IMR-90 (cell line): Measurements from ENCODE around the gene TNFRSF18. TPM values are rescaled to one million over a fixed set of nuclear protein-coding genes. Genes with fewer than 3 reads are reported as not detected.

Source experiments
- ATAC-seq: fragments of 200-7000 bp; cut with Tn5 transposase; 2 replicates; pipeline ENCODE4 v1.9.1; 2020; ENCODE audit warnings: low read depth, mild to moderate bottlenecking, moderate library complexity
- BruUV-seq: library from RNA; stranded (reverse); fragments of 400-500 nt; replicated peaks from 2 replicates; lab custom pipeline; 2021; lab: Mats Ljungman, UMichigan
- CTCF ChIA-PET: fragments of 300-600 bp; formaldehyde crosslinking; extraction: SDS; loops from one replicate; lab custom pipeline; 2021; ENCODE audit warnings: antibody characterized with exemption; lab: Yijun Ruan, JAX
- POLR2A ChIA-PET: fragments of 300-600 bp; sonication (Branson Sonifier 250); formaldehyde crosslinking; loops from one replicate; lab custom pipeline; 2022; ENCODE audit warnings: antibody characterized with exemption; ENCODE audit not compliant: unreplicated experiment; lab: Charles Lee
- DNase-seq: peaks from one replicate; pipeline ENCODE4 v3.0.0; 2013
- H2AFZ ChIP-seq: replicated peaks from 2 replicates; pipeline ENCODE3; 2013; ENCODE audit warnings: low read length, mild to moderate bottlenecking; ENCODE audit not compliant: poor library complexity
- H2AK5ac ChIP-seq: 2 replicates; pipeline ENCODE4 v1.6.1; 2013; ENCODE audit warnings: low read depth, low read length, inconsistent platforms
- H2AK9ac ChIP-seq: replicated peaks from 2 replicates; pipeline ENCODE3; 2013; ENCODE audit warnings: mild to moderate bottlenecking, low read depth, low read length, moderate library complexity; ENCODE audit not compliant: poor library complexity
- H2BK120ac ChIP-seq: 2 replicates; pipeline ENCODE4 v1.6.1; 2013; ENCODE audit warnings: low read depth, low read length, inconsistent platforms
- H2BK15ac ChIP-seq: 3 replicates; pipeline ENCODE4 v1.6.1; 2013; ENCODE audit warnings: low read depth, low read length, inconsistent platforms
- H2BK20ac ChIP-seq: 2 replicates; pipeline ENCODE4 v1.6.1; 2013; ENCODE audit warnings: low read depth, mild to moderate bottlenecking, inconsistent platforms, low read length, moderate library complexity
- H2BK5ac ChIP-seq: 2 replicates; pipeline ENCODE4 v1.6.1; 2013; ENCODE audit warnings: mild to moderate bottlenecking, low read depth, low read length, inconsistent platforms; ENCODE audit not compliant: poor library complexity, severe bottlenecking
- H3K14ac ChIP-seq: replicated peaks from 2 replicates; pipeline ENCODE4 v1.6.1; 2013; ENCODE audit warnings: low read depth, low read length, inconsistent platforms
- H3K18ac ChIP-seq: 2 replicates; pipeline ENCODE4 v1.6.1; 2013; ENCODE audit warnings: low read depth, low read length, control low read depth
- H3K23ac ChIP-seq: 2 replicates; pipeline ENCODE4 v1.6.1; 2013; ENCODE audit warnings: low read depth, low read length, inconsistent platforms
- H3K27ac ChIP-seq: 2 replicates; pipeline ENCODE4 v1.5.1; 2013; ENCODE audit warnings: mild to moderate bottlenecking, control low read depth, low read length; ENCODE audit not compliant: insufficient read depth
- H3K27me3 ChIP-seq: 2 replicates; pipeline ENCODE4 v1.6.1; 2013; ENCODE audit warnings: low read length; ENCODE audit not compliant: control insufficient read depth, insufficient read depth
- H3K36me3 ChIP-seq: 2 replicates; pipeline ENCODE4 v1.6.1; 2013; ENCODE audit warnings: low read length, mixed read lengths; ENCODE audit not compliant: control insufficient read depth, insufficient read depth
- H3K4ac ChIP-seq: 2 replicates; pipeline ENCODE4 v1.6.1; 2013; ENCODE audit warnings: low read depth, low read length, inconsistent platforms
- H3K4me1 ChIP-seq: 2 replicates; pipeline ENCODE4 v1.6.1; 2013; ENCODE audit warnings: low read length, mixed read lengths; ENCODE audit not compliant: control insufficient read depth, insufficient read depth
- H3K4me2 ChIP-seq: 2 replicates; pipeline ENCODE4 v1.6.1; 2013; ENCODE audit warnings: low read depth, mild to moderate bottlenecking, control low read depth, low read length, moderate library complexity
- H3K4me3 ChIP-seq: 2 replicates; pipeline ENCODE4 v1.5.1; 2013; ENCODE audit warnings: low read depth, mild to moderate bottlenecking, control low read depth, low read length, moderate library complexity; ENCODE audit not compliant: insufficient read depth
- H3K56ac ChIP-seq: 2 replicates; pipeline ENCODE4 v1.6.1; 2013; ENCODE audit warnings: low read length, inconsistent platforms; ENCODE audit not compliant: insufficient read depth; ENCODE audit errors: extremely low read depth
- H3K79me1 ChIP-seq, 2 experiments: 2 replicates each; pipeline ENCODE4 v1.6.1; 2013; ENCODE audit warnings: low read length in 2 of 2, inconsistent platforms in 1 of 2, low read depth in 1 of 2
- H3K9ac ChIP-seq: 2 replicates; pipeline ENCODE4 v1.6.1; 2013; ENCODE audit warnings: low read depth, low read length, control low read depth
- H3K9me1 ChIP-seq: 2 replicates; pipeline ENCODE4 v1.6.1; 2013; ENCODE audit warnings: low read length, inconsistent platforms; ENCODE audit not compliant: insufficient read depth
- H3K9me3 ChIP-seq: 2 replicates; pipeline ENCODE4 v1.6.1; 2013; ENCODE audit warnings: low read length; ENCODE audit not compliant: control insufficient read depth, insufficient read depth
- H4K20me1 ChIP-seq: 2 replicates; pipeline ENCODE4 v1.6.1; 2013; ENCODE audit warnings: low read length, inconsistent platforms; ENCODE audit not compliant: insufficient read depth
- H4K5ac ChIP-seq: 2 replicates; pipeline ENCODE4 v1.6.1; 2013; ENCODE audit warnings: mild to moderate bottlenecking, low read depth, low read length, control low read depth
- H4K8ac ChIP-seq, 2 experiments: 2 replicates each; pipeline ENCODE4 v1.6.1; 2013; ENCODE audit warnings: low read depth in 2 of 2, low read length in 2 of 2, control low read depth in 1 of 2, inconsistent platforms in 1 of 2
- H4K91ac ChIP-seq: 2 replicates; pipeline ENCODE4 v1.6.1; 2013; ENCODE audit warnings: low read depth, low read length, inconsistent platforms; ENCODE audit not compliant: insufficient read depth
- BHLHE40 ChIP-seq: fragments of 150-350 bp; IDR thresholded peaks from 2 replicates; pipeline ENCODE4 v1.6.1; 2016; ENCODE audit warnings: mild to moderate bottlenecking, low read depth, low read length
- CEBPB ChIP-seq: IDR thresholded peaks from 2 replicates; pipeline ENCODE4 v1.6.1; 2012; ENCODE audit warnings: low read depth, low read length, improper control_type of control experiment
- CHD1 ChIP-seq: IDR thresholded peaks from 2 replicates; pipeline ENCODE4 v1.6.1; 2012; ENCODE audit warnings: low read depth, low read length, improper control_type of control experiment
- FOS ChIP-seq: fragments of 150-350 bp; IDR thresholded peaks from 2 replicates; pipeline ENCODE4 v1.6.1; 2016; ENCODE audit warnings: low read depth, low read length
- MAZ ChIP-seq: IDR thresholded peaks from 2 replicates; pipeline ENCODE4 v1.6.1; 2012; ENCODE audit warnings: low read depth, mild to moderate bottlenecking, low read length, improper control_type of control experiment, moderate library complexity, borderline replicate concordance
- MXI1 ChIP-seq: IDR thresholded peaks from 2 replicates; pipeline ENCODE4 v1.6.1; 2012; ENCODE audit warnings: low read depth, mild to moderate bottlenecking, low read length, moderate library complexity, borderline replicate concordance
- NFE2L2 ChIP-seq: fragments of 150-350 bp; IDR thresholded peaks from 2 replicates; pipeline ENCODE4 v1.6.1; 2016; ENCODE audit warnings: low read depth, mild to moderate bottlenecking, low read length
- POLR2A ChIP-seq: IDR thresholded peaks from 2 replicates; pipeline ENCODE4 v1.6.1; 2012; ENCODE audit warnings: mild to moderate bottlenecking, low read depth, low read length
- RAD21 ChIP-seq: IDR thresholded peaks from 2 replicates; pipeline ENCODE4 v1.6.1; 2012; ENCODE audit warnings: low read length, improper control_type of control experiment
- RCOR1 ChIP-seq: IDR thresholded peaks from 2 replicates; pipeline ENCODE4 v1.6.1; 2012; ENCODE audit warnings: mild to moderate bottlenecking, low read length, improper control_type of control experiment; ENCODE audit not compliant: insufficient replicate concordance
- RFX5 ChIP-seq: IDR thresholded peaks from 2 replicates; pipeline ENCODE4 v1.8.0; 2012; ENCODE audit warnings: low read depth, mild to moderate bottlenecking, low read length, moderate library complexity
- SMC3 ChIP-seq: fragments of 150-350 bp; IDR thresholded peaks from 2 replicates; pipeline ENCODE4 v1.6.1; 2016; ENCODE audit warnings: low read depth, mild to moderate bottlenecking, antibody characterized with exemption, low read length, moderate library complexity
- WGBS, 2 experiments: methylation state at CpG; one replicate each; pipeline versions ENCODE4 v1.1.5 to v1.1.7; 2013; ENCODE audit warnings: missing lambda C conversion rate in 2 of 2; ENCODE audit not compliant: insufficient read length in 1 of 2; ENCODE audit errors: extremely low coverage in 2 of 2; 5-methylcytosine and 5-hydroxymethylcytosine counted together
- dilution Hi-C: fragments of 300-500 bp; cut with HindIII; formaldehyde crosslinking; loops from one replicate; pipeline ENCODE4 v1.14.3; 2018; ENCODE audit warnings: low sequenced_read_pairs; ENCODE audit not compliant: unreplicated experiment
- in situ Hi-C: fragments of 300-500 bp; cut with MboI; formaldehyde crosslinking; loops from 3 replicates; pipeline ENCODE4 v1.14.3; 2019; ENCODE audit warnings: low sequenced_read_pairs, inconsistent platforms, mixed read lengths
- intact Hi-C: fragments of 100-400 bp; cut with micrococcal nuclease; formaldehyde crosslinking; loops from 2 replicates; pipeline ENCODE4 v1.10.0; 2022
- polyA plus RNA-seq, 3 experiments: library from polyadenylated mRNA; depleted of rRNA; stranded (reverse); fragments of >200 nt; gene quantifications; 2 replicates each; pipeline ENCODE4 v1.2.3, GENCODE V29; 2012; ENCODE audit warnings: low replicate concordance in 1 of 3
- total RNA-seq: library from RNA; depleted of rRNA; stranded (reverse); fragments of >200 nt; gene quantifications from 2 replicates; pipeline ENCODE4 v1.2.3, GENCODE V29; 2012
- TF ChIP-seq, protein P1 (sequence below): conservative IDR thresholded peaks from 2 replicates; pipeline ENCODE4 v1.5.1; 2012; ENCODE audit warnings: mild to moderate bottlenecking, low read depth, low read length, improper control_type of control experiment
- TF ChIP-seq, protein P2 (sequence below): fragments of 150-350 bp; IDR thresholded peaks from 2 replicates; pipeline ENCODE4 v1.6.1; 2017; ENCODE audit warnings: mild to moderate bottlenecking, antibody characterized with exemption, low read length, low read depth
- TF ChIP-seq, protein P3 (sequence below): fragments of 150-350 bp; IDR thresholded peaks from 2 replicates; pipeline ENCODE4 v1.6.1; 2016; ENCODE audit warnings: low read depth, mild to moderate bottlenecking, low read length, moderate library complexity, borderline replicate concordance

The TNFRSF18 gene
- total and polyA plus RNA-seq, 2 of the 4 experiments (the other 2 are of a cell fraction) = 0.18 to 1.0 TPM

DNA sequence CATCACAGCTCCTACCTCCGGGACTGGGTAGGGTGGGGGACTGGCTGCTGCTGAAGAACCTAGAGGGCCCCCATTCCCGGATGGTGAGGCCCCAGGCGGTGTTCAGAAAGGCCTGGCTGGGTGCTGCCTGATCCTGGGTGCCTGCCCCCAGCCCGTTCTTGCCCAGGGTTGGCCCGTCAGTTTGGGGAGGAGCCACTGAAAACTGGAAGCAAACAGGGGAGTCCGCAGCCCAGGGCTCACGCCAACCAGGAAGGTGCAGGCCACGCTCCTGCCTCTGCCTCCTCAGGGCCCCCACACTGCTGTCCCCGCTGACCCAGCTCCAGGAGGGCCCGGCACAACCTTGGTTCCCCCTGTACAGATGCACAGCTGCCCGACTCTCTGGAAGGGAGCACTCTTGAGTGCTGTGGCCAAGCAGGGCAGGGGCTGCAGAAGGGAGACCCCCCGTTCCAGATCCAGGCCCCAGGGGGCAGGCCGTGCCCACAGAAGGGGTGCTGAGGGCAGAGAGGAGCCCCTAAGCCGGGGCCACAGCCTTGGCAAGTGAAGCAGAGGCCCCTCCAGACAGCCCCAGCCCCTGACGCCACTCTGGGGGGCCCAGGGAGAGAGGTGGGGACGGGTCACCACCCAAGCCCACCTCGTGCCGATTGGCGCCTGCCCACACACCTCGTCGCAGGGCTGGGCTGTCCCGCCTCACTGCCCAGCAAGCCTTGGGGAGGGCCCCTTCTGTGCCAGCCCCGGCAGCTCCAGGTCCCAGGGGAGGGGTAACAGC is 34.6 kb upstream of the TNFRSF18 start:
- H3K36me3 ChIP-seq = peaks cover 2% of the 10 kb centered on the region; the same call in 1 of the 2 replicates
- TF ChIP-seq, protein P1, sequence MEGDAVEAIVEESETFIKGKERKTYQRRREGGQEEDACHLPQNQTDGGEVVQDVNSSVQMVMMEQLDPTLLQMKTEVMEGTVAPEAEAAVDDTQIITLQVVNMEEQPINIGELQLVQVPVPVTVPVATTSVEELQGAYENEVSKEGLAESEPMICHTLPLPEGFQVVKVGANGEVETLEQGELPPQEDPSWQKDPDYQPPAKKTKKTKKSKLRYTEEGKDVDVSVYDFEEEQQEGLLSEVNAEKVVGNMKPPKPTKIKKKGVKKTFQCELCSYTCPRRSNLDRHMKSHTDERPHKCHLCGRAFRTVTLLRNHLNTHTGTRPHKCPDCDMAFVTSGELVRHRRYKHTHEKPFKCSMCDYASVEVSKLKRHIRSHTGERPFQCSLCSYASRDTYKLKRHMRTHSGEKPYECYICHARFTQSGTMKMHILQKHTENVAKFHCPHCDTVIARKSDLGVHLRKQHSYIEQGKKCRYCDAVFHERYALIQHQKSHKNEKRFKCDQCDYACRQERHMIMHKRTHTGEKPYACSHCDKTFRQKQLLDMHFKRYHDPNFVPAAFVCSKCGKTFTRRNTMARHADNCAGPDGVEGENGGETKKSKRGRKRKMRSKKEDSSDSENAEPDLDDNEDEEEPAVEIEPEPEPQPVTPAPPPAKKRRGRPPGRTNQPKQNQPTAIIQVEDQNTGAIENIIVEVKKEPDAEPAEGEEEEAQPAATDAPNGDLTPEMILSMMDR = no peak
- TF ChIP-seq CEBPB (no peak), POLR2A (no peak), NFE2L2 (no peak), RFX5 (no peak), RCOR1 (no peak), FOS (no peak), MAZ (no peak), RAD21 (no peak), CHD1 (no peak), BHLHE40 (no peak), SMC3 (no peak), MXI1 (no peak)
- TF ChIP-seq, protein P2, sequence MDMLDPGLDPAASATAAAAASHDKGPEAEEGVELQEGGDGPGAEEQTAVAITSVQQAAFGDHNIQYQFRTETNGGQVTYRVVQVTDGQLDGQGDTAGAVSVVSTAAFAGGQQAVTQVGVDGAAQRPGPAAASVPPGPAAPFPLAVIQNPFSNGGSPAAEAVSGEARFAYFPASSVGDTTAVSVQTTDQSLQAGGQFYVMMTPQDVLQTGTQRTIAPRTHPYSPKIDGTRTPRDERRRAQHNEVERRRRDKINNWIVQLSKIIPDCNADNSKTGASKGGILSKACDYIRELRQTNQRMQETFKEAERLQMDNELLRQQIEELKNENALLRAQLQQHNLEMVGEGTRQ = no peak
- TF ChIP-seq, protein P3, sequence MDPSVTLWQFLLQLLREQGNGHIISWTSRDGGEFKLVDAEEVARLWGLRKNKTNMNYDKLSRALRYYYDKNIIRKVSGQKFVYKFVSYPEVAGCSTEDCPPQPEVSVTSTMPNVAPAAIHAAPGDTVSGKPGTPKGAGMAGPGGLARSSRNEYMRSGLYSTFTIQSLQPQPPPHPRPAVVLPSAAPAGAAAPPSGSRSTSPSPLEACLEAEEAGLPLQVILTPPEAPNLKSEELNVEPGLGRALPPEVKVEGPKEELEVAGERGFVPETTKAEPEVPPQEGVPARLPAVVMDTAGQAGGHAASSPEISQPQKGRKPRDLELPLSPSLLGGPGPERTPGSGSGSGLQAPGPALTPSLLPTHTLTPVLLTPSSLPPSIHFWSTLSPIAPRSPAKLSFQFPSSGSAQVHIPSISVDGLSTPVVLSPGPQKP = no peak

More for the DNA sequence above, 34.6 kb upstream of the TNFRSF18 start:
- no peaks in the 10 kb centered on the region for H3K27me3 ChIP-seq
- H3K23ac ChIP-seq = no peak overlapping the region
- H3K14ac ChIP-seq = no peak overlapping the region
- H3K9me1 ChIP-seq = no peaks in the 10 kb centered on the region
- no peak overlapping the region for H2BK20ac ChIP-seq
- no peak overlapping the region for H2BK5ac ChIP-seq
- H2AK5ac ChIP-seq = no peak overlapping the region
- no peak overlapping the region for H3K4me3 ChIP-seq
- peaks cover 17% of the 10 kb centered on the region for H3K4me1 ChIP-seq
- H3K79me1 ChIP-seq = peaks cover 0 to 5% of the 10 kb centered on the region in 2 experiments; a peak in 1 of 4 replicates
- H2BK15ac ChIP-seq = no peak overlapping the region
- no peak overlapping the region for H4K91ac ChIP-seq
- H3K4ac ChIP-seq = no peak overlapping the region
- H4K20me1 ChIP-seq = no peaks in the 10 kb centered on the region
- ATAC-seq (peak; percentile 12; the same call in 1 of the 2 replicates), DNase-seq (no peak)
- no peak overlapping the region for H3K27ac ChIP-seq
- 0 out of 2 replicates have a peak overlapping the region, but pooled peaks have one; percentile 4 for H2BK120ac ChIP-seq
- intact Hi-C loops = no loop called here
- CTCF ChIA-PET = no interaction called here
- H3K56ac ChIP-seq = no peak overlapping the region
- no TSS peak for BruUV-seq
- no peak overlapping the region for H3K4me2 ChIP-seq
- peak overlapping the region in 1 of 2 experiments; percentile 4; a peak in 1 of 4 replicates for H4K8ac ChIP-seq
- dilution Hi-C loops = no loop called here
- no peak overlapping the region for H3K9ac ChIP-seq
- H2AK9ac ChIP-seq = no peak overlapping the region
- no peak overlapping the region for H3K18ac ChIP-seq
- H2AFZ ChIP-seq = peak overlapping the region; percentile 23
- in situ Hi-C loops = no loop called here
- WGBS, 2 experiments = 57% methylated on average over 12 of the region's 23 CpGs; no CpG with 5 or more reads in 1 of the 2 experiments
- H3K9me3 ChIP-seq = no peaks in the 10 kb centered on the region
- POLR2A ChIA-PET = no interaction called here
- peak overlapping the region; percentile 43; the same call in 1 of the 2 replicates for H4K5ac ChIP-seq
